Activated CD4-positive, CD25-positive, alpha-beta regulatory T cell treated with anti-CD3 and anti-CD28 coated beads, Interleukin-2, amount 50 U/mL, for 72 hours (primary cell): ENCODE data around the gene CARS2.
"Not testable (repeated sequence)": the region's sequence is repeated elsewhere in the genome, so short reads cannot be mapped to it uniquely, and the experiment has no call there.

Experiments
- DNase-seq: peaks from one replicate; pipeline ENCODE4 v3.0.0; 2021

CARS2 gene

DNA sequence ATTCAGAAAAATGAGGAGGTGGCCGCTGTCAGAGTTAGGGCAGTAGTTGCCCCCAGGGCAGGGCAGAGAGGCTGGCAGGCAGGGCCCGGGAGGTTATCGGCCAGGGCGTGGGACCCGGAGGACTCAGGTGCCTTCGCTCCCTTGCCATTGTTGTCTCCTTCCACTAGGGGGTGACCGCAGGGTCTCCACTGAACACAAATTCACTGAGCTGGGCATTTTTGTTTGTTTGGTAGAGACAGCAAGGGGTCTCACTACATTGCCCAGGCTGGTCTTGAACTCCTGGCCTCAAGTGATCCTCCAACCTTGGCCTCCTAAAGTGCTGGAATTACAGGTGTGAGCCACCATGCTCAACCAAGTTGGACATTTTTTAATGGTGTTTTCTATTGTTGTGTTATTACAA is 25.1 kb downstream of the CARS2 start:
- no peak for DNase-seq

DNA sequence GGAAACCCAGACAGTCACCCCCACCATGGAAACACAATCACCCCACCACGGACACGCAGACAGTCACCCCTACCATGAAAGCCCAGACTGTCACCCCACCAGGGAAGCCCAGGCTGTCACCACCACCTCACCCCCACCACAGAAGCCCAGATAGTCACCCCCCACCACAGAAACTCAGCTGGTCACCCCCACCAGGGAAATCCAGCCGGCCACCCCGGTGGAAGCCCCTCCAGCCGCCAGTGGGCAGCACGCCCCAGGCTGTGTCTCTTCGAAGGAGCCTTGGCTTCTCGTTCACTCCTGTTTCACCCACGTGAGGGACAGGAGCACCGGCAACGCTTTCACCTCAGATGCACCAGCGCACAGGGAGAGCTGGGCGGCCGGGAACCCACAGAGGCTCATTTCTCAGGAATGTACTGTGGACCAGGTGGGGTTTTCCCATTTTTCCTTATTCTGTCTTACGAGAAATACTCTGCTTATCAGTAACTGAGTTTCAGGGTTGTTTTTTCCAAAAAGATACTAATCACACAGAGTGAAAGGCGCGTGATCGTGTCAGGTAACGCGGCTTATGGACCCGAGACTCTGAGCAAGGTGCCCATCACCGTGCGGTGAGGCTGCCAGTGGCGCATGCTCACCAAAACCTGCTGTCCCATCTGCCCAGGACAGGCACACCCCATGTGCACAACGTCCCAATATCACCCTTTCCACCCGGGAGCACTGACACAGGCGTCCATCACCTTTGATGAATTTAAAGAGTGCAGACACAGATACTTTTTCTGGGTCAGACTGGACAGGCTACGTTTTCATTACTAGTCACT is 28.0 kb downstream of the CARS2 start:
- no peak for DNase-seq

DNA sequence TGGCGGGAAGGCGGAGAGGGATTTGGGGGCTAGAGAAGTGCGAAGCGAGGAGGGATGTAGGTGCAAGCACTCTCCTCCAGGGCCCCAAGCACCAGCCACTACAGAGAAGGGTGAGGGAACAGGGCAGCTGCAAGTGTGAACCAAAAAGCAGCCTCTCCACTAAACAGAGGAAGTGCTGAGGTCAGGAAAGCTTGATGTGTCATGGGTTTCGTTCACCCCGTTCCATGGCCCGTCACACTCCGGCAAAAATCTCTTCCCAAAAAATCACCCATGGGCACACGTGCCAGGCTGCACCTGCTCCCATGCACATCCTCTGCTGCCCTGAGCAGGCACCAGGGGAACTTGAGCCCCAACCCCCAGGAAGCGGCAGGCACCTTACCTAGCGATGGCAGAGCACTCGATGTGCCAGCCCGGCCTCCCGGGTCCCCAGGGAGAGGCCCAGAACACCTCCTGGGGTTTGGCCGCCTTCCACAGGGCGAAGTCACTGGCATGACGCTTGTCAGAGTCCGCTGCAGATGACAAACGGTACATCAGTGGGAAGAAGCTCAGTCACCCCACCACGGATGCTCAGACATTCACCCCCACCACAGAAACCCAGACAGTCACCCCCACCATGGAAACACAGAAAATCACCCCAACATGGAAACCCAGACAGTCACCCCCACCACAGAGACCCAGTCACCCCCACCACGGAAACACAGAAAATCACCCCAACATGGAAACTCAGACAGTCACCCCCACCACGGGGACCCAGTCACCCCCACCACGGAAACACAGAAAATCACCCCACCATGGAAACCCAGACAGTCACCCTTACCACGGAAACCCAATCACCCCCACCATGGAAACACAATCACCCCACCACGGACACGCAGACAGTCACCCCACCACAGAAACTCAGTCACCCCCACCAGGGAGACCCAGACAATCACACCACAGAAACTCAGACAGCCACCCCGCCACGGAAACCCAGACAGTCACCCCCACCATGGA is 29.0 kb downstream of the CARS2 start:
- no peak for DNase-seq

GRCh38 chr13:110669814-110670213 is 36.1 kb downstream of the CARS2 start:
- not testable (repeated sequence) for DNase-seq

DNA sequence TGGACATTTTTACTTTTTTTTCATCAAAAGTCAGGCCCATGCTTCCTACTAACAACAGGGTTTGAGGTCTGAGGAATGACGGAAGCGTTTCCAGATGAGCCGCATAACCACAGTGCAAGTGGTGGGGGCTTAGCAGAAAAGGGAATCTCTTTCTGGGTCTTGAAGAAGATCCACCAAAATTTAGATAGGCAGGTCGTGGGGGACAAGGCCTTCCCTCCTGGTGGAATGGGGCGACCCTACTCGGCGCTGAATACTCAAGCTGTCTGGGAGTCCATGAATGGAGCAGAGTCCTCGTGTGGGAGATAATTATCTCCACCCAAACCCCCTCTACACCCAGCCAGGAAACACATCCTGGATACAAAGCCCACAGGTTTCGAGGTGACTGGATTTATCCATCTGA is 36.9 kb downstream of the CARS2 start:
- DNase-seq = no peak

DNA sequence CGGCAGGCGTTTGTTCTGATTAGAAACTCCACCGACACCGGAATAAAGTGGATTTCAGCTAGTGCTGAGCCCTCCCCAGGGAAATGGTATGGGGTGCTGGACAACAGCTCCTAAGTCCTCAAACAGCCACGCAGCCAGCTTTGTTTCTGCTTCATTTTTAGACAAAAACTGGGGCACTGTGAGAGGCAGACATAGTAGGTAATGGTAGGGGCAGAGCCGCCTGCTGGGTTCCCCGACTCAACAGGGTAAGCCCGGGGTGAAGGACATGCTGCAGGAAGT is 39.7 kb downstream of the CARS2 start:
- no peak for DNase-seq

DNA sequence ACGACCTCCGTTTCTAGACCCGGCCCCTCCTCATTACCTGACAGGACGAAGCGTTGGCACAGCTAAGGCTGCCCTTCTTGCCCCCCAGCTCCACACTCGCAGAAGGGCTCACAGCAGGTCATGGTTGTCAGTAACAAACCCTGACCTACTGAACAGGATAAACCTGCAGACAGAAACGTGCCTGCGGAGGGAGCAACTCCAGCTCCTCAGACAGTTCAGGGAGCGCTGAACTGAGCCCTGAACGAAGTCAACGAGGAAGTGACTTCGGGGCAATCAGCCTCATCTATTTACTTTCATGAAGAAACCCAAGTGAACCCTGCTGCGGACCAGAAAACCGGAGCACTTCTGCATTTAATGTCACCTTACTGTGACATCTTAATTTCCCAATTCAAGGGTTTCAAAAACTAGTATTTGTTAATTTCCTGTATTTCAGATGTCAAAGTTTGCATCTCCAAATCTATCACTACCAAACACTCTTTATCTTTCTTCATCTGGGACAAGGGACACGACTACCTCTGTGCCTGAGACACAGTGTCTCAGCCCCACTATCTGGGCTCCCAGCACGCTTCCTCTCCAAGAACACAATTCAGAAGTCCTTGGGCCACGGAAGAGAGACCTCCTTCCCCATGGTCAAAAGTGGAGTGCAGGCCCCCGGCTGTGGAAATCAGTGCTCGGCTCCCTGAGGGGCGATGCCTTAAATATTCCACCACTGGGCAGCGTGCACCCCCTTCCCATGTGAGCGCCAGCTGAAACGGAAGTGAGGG is 40.2 kb downstream of the CARS2 start:
- DNase-seq = no peak

GRCh38 chr13:110664673-110665072 is 41.2 kb downstream of the CARS2 start:
- no peak for DNase-seq

- DNase-seq = no peak
Observed at GRCh38 chr13:110664041-110664440, 41.9 kb downstream of the CARS2 start.

- no peak for DNase-seq
Observed at GRCh38 chr13:110663491-110663890, 42.4 kb downstream of the CARS2 start.

- no peak for DNase-seq
Observed at GRCh38 chr13:110662777-110663443, 43.0 kb downstream of the CARS2 start.

DNA sequence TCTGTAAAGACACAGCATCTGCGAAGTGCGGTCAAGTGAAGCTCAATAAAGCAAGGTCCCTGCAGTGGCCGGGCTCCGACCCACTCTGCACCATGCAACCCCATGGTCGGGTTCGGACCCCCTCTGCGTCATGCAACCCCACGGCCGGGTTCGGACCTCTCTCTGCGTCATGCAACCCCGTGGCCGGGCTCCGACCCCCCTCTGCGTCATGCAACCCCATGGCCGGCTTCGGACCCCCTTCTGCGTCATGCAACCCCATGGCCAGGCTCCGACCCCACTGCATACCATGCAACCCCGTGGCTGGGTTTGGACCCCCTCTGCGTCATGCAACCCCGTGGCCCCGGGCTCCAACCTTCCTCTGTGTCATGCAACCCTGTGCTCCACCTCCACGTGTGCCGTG is 43.8 kb downstream of the CARS2 start:
- DNase-seq = no peak

- DNase-seq = no peak
Observed at GRCh38 chr13:110661256-110661655, 44.7 kb downstream of the CARS2 start.

DNA sequence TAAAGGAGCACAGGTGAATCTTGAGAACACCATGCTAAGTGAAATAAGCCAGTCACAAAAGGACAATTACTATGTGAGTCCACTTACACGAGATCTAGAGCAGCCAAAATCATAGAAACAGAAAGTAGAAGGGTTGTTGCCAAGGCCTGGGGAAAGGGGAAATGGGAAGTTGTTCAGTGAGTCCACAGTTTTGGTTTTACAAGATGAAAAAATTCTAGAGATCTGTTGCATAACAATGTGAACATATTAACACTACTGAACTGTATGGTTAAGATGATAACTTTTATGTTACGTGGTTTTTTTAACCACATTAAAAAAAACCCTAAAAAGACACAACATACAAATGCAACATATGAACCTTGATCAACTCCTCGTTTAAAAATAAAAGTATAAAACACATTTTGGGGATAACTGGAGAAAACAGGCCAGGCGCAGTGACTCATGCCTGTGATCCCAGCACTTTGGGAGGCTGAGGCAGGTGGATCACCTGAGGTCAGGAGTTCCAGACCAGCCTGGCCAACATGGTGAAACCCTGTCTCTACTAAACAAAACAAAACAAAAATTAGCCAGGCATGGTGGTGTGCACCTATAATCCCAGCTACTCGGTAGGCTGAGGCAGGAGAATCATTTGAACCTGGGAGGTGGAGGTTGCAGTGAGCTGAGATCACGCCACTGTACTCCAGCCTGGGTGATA is 47.6 kb downstream of the CARS2 start:
- DNase-seq = not testable (repeated sequence)

- no peak for DNase-seq
Observed at GRCh38 chr13:110657196-110657595, 48.7 kb downstream of the CARS2 start.

DNA sequence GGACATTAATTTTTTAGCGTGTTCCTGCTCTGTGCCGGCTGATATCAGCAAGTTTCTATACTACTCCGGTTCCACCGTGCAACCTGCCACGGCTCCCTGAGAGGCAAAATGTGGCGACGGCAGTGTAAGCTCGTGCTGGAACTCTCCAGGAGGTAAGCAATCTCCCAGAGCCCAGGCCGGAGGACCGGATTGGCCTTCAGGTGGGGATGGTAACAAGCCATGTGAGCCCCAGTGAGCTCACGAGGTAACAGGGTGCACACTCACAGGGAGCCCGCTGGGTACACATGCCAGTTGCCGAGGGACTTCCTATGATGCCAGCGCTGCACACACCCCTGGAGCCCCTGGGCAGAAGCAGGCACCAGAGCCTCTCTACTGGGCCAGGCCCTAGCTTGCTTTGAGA is 52.1 kb downstream of the CARS2 start:
- no peak for DNase-seq

- no peak for DNase-seq
Observed at GRCh38 chr13:110653271-110653670, 52.6 kb downstream of the CARS2 start.

GRCh38 chr13:110652764-110653163 is 53.2 kb downstream of the CARS2 start:
- no peak for DNase-seq

GRCh38 chr13:110652231-110652730 is 53.6 kb downstream of the CARS2 start:
- no peak for DNase-seq

DNA sequence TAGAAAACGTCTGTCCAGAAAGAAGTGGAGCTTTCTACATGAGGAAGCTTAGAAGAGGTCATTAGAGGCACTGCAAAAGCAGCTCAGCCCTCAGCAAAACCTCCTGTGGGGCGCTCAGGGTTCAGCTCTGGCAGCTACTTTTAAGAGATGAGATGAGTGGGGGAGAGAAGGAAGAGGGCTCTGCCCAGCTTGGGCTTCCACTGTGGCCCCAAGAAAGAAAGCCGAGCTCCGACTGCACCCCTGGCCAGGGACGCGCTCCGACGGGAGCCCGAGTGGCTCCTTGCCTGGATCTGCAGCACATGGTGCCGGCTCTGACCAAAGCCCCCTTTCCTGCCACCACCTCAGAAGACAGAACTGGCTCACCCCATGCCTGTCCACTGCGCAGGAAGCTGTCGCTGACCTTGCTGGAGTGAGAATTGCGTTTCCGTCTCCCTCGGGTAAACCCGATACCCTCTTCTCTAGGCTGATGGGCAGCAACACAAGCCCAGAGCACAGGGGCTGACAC is 54.1 kb downstream of the CARS2 start:
- no peak for DNase-seq

- DNase-seq = no peak
Observed at GRCh38 chr13:110651271-110651670, 54.6 kb downstream of the CARS2 start.

DNA sequence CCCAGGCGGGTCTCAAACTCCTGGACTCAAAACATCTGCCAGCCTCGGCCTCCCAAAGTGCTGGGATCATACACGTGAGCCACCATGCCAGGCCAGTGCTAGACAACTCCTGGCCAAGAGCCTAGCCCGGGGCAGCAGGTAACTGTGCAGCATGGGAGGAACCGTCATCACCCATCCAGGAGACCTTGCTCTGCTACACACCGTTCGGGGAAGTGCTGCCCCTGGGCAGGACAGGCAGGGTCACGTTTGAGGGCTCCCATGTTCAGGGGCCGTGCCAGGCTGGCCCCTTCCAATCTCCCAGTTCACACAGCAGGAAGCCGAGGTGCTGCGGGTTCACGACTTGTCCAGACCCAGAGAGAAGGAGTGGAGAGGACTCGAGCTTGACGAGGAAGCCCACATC is 55.5 kb downstream of the CARS2 start:
- DNase-seq = no peak
